Measurements from ENCODE around the gene TOMM20L.
"Not testable (repeated sequence)": the region's sequence is repeated elsewhere in the genome, so short reads cannot be mapped to it uniquely, and the experiment has no call there.

Gene TOMM20L

GRCh38 chr14:58395812-58396788 lies at the start of gene TOMM20L:
TSS of gene TOMM20L (plus strand) at chr14:58395930. CDS start at chr14:58395958, 28 bp downstream.
- DNase-seq: peak; percentile 74

- no peak for DNase-seq
Observed at GRCh38 chr14:58353516-58354299, 42.0 kb upstream of the TOMM20L start.

GRCh38 chr14:58354808-58355207 lies 40.9 kb upstream of the TOMM20L start:
- DNase-seq: no peak

- no peak for DNase-seq
Observed at GRCh38 chr14:58356268-58356667, 39.5 kb upstream of the TOMM20L start.

GRCh38 chr14:58362272-58362671 lies 33.5 kb upstream of the TOMM20L start:
- DNase-seq: not testable (repeated sequence)

- no peak for DNase-seq
Observed at GRCh38 chr14:58362798-58363412, 32.8 kb upstream of the TOMM20L start.

- DNase-seq: no peak
Observed at GRCh38 chr14:58364316-58364715, 31.4 kb upstream of the TOMM20L start.

GRCh38 chr14:58367296-58367695 lies 28.4 kb upstream of the TOMM20L start:
- DNase-seq: no peak

GRCh38 chr14:58368956-58369355 lies 26.8 kb upstream of the TOMM20L start:
- DNase-seq: no peak

GRCh38 chr14:58376791-58377190 lies 18.9 kb upstream of the TOMM20L start:
- no peak for DNase-seq

- no peak for DNase-seq
Observed at GRCh38 chr14:58390830-58391229, 4.9 kb upstream of the TOMM20L start.

- no peak for DNase-seq
Observed at GRCh38 chr14:58395562-58395811, 243 bp upstream of the TOMM20L start.

- DNase-seq: no peak
Observed at GRCh38 chr14:58397156-58397555, 1.4 kb downstream of the TOMM20L start.

GRCh38 chr14:58398495-58398894 lies 2.8 kb downstream of the TOMM20L start:
- no peak for DNase-seq

- no peak for DNase-seq
Observed at GRCh38 chr14:58398895-58399294, 3.2 kb downstream of the TOMM20L start.

GRCh38 chr14:58401587-58401986 lies 5.9 kb downstream of the TOMM20L start:
- DNase-seq: no peak

GRCh38 chr14:58408681-58409215 lies 13.0 kb downstream of the TOMM20L start:
- DNase-seq: no peak

- DNase-seq: no peak
Observed at GRCh38 chr14:58414845-58415244, 19.1 kb downstream of the TOMM20L start.

GRCh38 chr14:58415636-58416547 lies 20.2 kb downstream of the TOMM20L start:
- DNase-seq: no peak

GRCh38 chr14:58416934-58417333 lies 21.2 kb downstream of the TOMM20L start:
- not testable (repeated sequence) for DNase-seq

- peak; percentile 47 for DNase-seq
Observed at GRCh38 chr14:58426670-58427280, 31.0 kb downstream of the TOMM20L start.

All from activated CD8-positive, alpha-beta memory T cell treated with anti-CD3 and anti-CD28 coated beads, Interleukin-2, amount 50 U/mL, for 4 hours (primary cell).